Right lobe of liver (tissue), 6 donors: ENCODE data around the gene CAMTA1. TPM values are rescaled to one million over a fixed set of nuclear protein-coding genes. Genes with fewer than 3 reads are reported as not detected.

ENCODE experiments used
- ATAC-seq, 4 donors: fragments of 200-7000 bp; cut with Tn5 transposase; one replicate each; pipeline ENCODE4 v1.9.1; 2020; ENCODE audit warnings: mild to moderate bottlenecking in 4 of 4, moderate library complexity in 4 of 4
- DNase-seq, 3 donors: peaks; one replicate each; pipeline ENCODE4 v3.0.0-alpha.2; 2020
- H3K27ac ChIP-seq, 3 donors: fragments of 200-600 bp; one replicate each; pipeline ENCODE4 v1.8.0; 2022
- H3K27me3 ChIP-seq, 2 donors: fragments of 200-600 bp; one replicate each; pipeline ENCODE4 v1.8.0; 2022
- H3K36me3 ChIP-seq, 4 donors: fragments of 200-600 bp; sonication (generic) in 1 of 4; one replicate each; pipeline versions ENCODE4 v1.5.1 to v1.8.0; 2017 to 2022; ENCODE audit warnings: control low read depth in 1 of 4
- H3K4me1 ChIP-seq, 4 donors: fragments of 200-600 bp; sonication (generic) in 1 of 4; one replicate each; pipeline versions ENCODE4 v1.5.1 to v1.8.0; 2017 to 2022; ENCODE audit warnings: control low read depth in 1 of 4
- H3K4me3 ChIP-seq, 3 donors: fragments of 200-600 bp; one replicate each; pipeline ENCODE4 v1.8.0; 2022
- H3K9me3 ChIP-seq, 4 donors: fragments of 200-600 bp; sonication (generic) in 1 of 4; one replicate each; pipeline versions ENCODE4 v1.5.1 to v1.8.0; 2017 to 2022; ENCODE audit warnings: control low read depth in 1 of 4
- CTCF ChIP-seq, 4 donors: fragments of 200-600 bp in 3 of 4; fragments of 450-650 bp in 1 of 4; IDR thresholded peaks; one replicate each; pipeline versions ENCODE4 v1.5.1 to v1.8.0; 2016 to 2022; ENCODE audit warnings: antibody characterized with exemption in 4 of 4, mild to moderate bottlenecking in 2 of 4
- POLR2A ChIP-seq: fragments of 450-650 bp; IDR thresholded peaks from one replicate; pipeline ENCODE4 v1.6.1; 2017; ENCODE audit warnings: antibody characterized with exemption, mild to moderate bottlenecking
- WGBS: methylation state at CpG from one replicate; pipeline ENCODE4 v1.1.6; 2018; ENCODE audit warnings: low coverage, low lambda C conversion rate; ENCODE audit not compliant: insufficient coverage; ENCODE audit errors: missing lambda C conversion rate; 5-methylcytosine and 5-hydroxymethylcytosine counted together
- intact Hi-C, 2 donors: fragments of 100-400 bp; cut with DNase I; formaldehyde crosslinking; loops; one replicate each; pipeline versions ENCODE4 v1.11.2 to v1.14.1; 2022
- total RNA-seq, 6 experiments: library from RNA; depleted of rRNA in 2 of 6; stranded (reverse); fragments of >200 nt in 2 of 6; fragmentation: NEBNext Ultra II Directional in 3 of 6; extraction: Animal tissue kit (Norgen Biotek cat#: 25700) in 3 of 6; gene quantifications; one replicate each; pipeline versions ENCODE4 v1.1.0 to v1.2.4, GENCODE V29; 2016 to 2023
- donor health status: DM: no; HTN: yes; CAD: no.
- donor health status: DM: no; HTN: no; CAD: no.
- donor health status: DM: no; HTN: no; CAD: no.
- donor health status: DM: no; HTN: yes; CAD: no.
- donor health status: DM: no; HTN: yes; CAD: no.

The CAMTA1 gene
- total RNA-seq, 6 experiments from 2014 or later = 32.3 to 49.4 (median 37.2) TPM

DNA sequence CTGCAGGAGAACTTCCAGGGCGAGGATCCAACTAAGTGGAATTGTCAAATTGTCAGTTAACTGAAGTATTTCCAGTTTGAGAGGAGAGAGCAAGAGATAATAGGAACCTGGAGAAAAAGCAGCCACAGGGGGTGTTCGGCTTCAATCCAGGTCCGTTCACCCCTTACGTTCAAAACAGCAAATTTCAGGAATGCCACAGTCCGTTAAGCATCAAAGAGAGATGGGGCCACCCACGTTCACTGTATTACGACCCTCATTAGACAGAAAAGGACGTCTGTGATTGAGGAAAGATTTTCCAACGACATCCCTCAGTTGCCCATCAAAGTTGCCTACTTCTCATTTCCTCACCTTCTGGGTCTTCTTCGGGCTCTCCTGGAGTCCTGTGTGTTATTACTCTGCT is 563.3 kb downstream of the CAMTA1 start:
- H3K36me3 ChIP-seq = no peaks in the 10 kb centered on the region
- no peak for TF ChIP-seq CTCF (IDR thresholded peaks at IDR 0.05)
- no peak for TF ChIP-seq POLR2A
- DNase-seq = no peak
- H3K4me1 ChIP-seq = peaks cover 0 to 10% (median 4%) of the 10 kb centered on the region in 4 donors
- ATAC-seq = no peak
- no peaks in the 10 kb centered on the region for H3K27me3 ChIP-seq
- intact Hi-C loops = no loop called here
- 63% methylated on average over 2 of the region's 10 CpGs for WGBS
- no peak overlapping the region for H3K4me3 ChIP-seq
- H3K27ac ChIP-seq = no peak overlapping the region
- H3K9me3 ChIP-seq = no peaks in the 10 kb centered on the region

DNA sequence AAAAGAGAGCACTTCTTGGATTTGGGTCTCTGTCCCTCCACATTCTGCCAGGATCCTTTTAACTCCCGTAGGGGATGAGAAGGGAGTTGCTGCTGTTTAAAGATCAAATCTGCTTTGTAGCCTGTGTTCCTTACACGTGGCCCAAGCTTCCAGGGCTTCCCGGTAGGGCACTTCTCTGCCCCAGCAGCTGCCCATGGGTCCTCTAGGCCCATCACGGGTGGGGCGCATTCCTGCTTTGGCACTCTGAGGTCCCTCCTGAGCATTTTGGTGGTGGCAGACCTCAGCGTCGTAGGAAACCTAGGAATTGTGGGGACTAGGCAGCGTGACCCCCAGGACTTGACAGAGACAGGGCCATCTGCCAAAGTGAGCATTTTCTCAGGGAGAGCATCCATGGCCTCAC is 565.5 kb downstream of the CAMTA1 start:
- no peaks in the 10 kb centered on the region for H3K9me3 ChIP-seq
- 77% methylated on average over 5 of the region's 8 CpGs for WGBS
- H3K4me1 ChIP-seq = peaks cover 0 to 10% (median 4%) of the 10 kb centered on the region in 4 donors
- no peak for TF ChIP-seq CTCF (IDR thresholded peaks at IDR 0.05)
- DNase-seq (no peak), ATAC-seq (no peak)
- no peaks in the 10 kb centered on the region for H3K36me3 ChIP-seq
- H3K4me3 ChIP-seq = no peak overlapping the region
- H3K27ac ChIP-seq = no peak overlapping the region
- intact Hi-C loops = no loop called here
- H3K27me3 ChIP-seq = no peaks in the 10 kb centered on the region

- Histone ChIP-seq H3K4me1 (peaks cover 0 to 5% (median 2%) of the 10 kb centered on the region in 4 donors), H3K36me3 (no peaks in the 10 kb centered on the region), H3K4me3 (no peak overlapping the region), H3K27ac (no peak overlapping the region), H3K27me3 (no peaks in the 10 kb centered on the region), H3K9me3 (no peaks in the 10 kb centered on the region)
- intact Hi-C loops = no loop called here
- ATAC-seq (no peak), DNase-seq (no peak)
- no peak for TF ChIP-seq CTCF (IDR thresholded peaks at IDR 0.05)
- no peak for TF ChIP-seq POLR2A
- WGBS = 81% methylated on average over 11 of the region's 13 CpGs
Observed at GRCh38 chr1:7351649-7352048, 566.4 kb downstream of the CAMTA1 start.

GRCh38 chr1:7352364-7352763 is 567.1 kb downstream of the CAMTA1 start:
- Histone ChIP-seq H3K9me3 (no peaks in the 10 kb centered on the region), H3K4me3 (no peak overlapping the region), H3K27me3 (no peaks in the 10 kb centered on the region), H3K36me3 (no peaks in the 10 kb centered on the region), H3K4me1 (no peaks in the 10 kb centered on the region), H3K27ac (no peak overlapping the region)
- DNase-seq (no peak), ATAC-seq (no peak)
- WGBS = 100% methylated on average over 1 of the region's 4 CpGs
- intact Hi-C loops = no loop called here
- TF ChIP-seq CTCF (IDR thresholded peaks at IDR 0.05) = no peak
- TF ChIP-seq POLR2A = no peak

DNA sequence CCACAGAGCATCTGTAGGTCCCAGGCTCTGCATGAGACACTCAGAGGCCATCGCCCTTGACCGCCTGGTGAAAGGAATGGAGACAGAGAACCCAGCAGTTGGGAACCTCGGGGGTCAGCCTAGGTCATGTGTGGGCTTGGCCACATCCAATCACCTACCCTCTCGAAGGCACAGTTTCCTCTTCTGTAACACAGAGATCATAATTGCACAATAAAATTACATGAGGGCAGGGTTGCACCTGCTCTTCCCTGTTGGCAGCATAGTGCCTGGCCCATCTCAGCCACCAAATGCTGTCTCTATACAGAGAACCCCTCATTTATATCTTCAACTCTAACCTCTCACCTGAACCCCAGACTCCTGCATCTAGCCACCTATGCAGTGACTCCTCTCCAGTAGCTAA is 567.7 kb downstream of the CAMTA1 start:
- H3K27me3 ChIP-seq = no peaks in the 10 kb centered on the region
- no peak overlapping the region for H3K4me3 ChIP-seq
- intact Hi-C loops = no loop called here
- H3K36me3 ChIP-seq = no peaks in the 10 kb centered on the region
- no peak for ATAC-seq
- H3K27ac ChIP-seq = no peak overlapping the region
- TF ChIP-seq POLR2A (no peak), CTCF (IDR thresholded peaks at IDR 0.05) (no peak)
- DNase-seq = no peak
- no peaks in the 10 kb centered on the region for H3K9me3 ChIP-seq
- no CpG with 5 or more reads among the region's 4 CpGs for WGBS
- H3K4me1 ChIP-seq = no peaks in the 10 kb centered on the region
